ENCODE results near the gene MPST. TPM values are rescaled to one million over a fixed set of nuclear protein-coding genes. Genes with fewer than 3 reads are reported as not detected.

MPST gene
- 137 and 154 TPM in 2 replicates for total RNA-seq

GRCh38 chr22:37019309-37020191 lies at the start of gene MPST, which contains the start of gene TST:
Gene MPST, plus strand, starts transcription at chr22:37019742. Its CDS starts 95 bp downstream, at chr22:37019837.
Gene TST, minus strand, starts transcription at chr22:37019447. Its CDS starts 715 bp downstream, at chr22:37018732.

GRCh38 chr22:37051391-37052385 lies 32.1 kb downstream of the MPST start, which contains the start of gene KCTD17:
Gene KCTD17, plus strand, starts transcription at chr22:37051742. Its CDS starts 19 bp downstream, at chr22:37051761.

Other genes with a start within 250 kb of the MPST start
- gene IFT27, start 243.6 kb upstream of the MPST start, total RNA-seq = 21.4 and 28.4 TPM in 2 replicates
- not detected in 2 replicates for gene PVALB, start 202.7 kb upstream of the MPST start, total RNA-seq
- under 0.01 TPM in 1 of 2 replicates, not detected in the other for gene NCF4, start 158.7 kb upstream of the MPST start, total RNA-seq
- 15.6 and 19.1 TPM in 2 replicates for gene CSF2RB, start 106.1 kb upstream of the MPST start, total RNA-seq
- 83.5 and 89.5 TPM in 2 replicates for gene TST, start 295 bp upstream of the MPST start, total RNA-seq
- 31.5 and 39.5 TPM in 2 replicates for gene KCTD17, start 32.0 kb downstream of the MPST start, total RNA-seq
- gene TMPRSS6, start 90.0 kb downstream of the MPST start, total RNA-seq = not detected in 2 replicates
- under 0.01 TPM in 1 of 2 replicates, not detected in the other for gene IL2RB, start 130.2 kb downstream of the MPST start, total RNA-seq
- gene C1QTNF6, start 168.5 kb downstream of the MPST start, total RNA-seq = 11.9 and 13.6 TPM in 2 replicates
- not detected in 2 replicates for gene SSTR3, start 192.7 kb downstream of the MPST start, total RNA-seq
- 8.8 and 19.5 TPM in 2 replicates for gene RAC2, start 224.5 kb downstream of the MPST start, total RNA-seq

Data from epithelial cell of umbilical artery (primary cell).